ENCODE results near the gene SGMS1. TPM values are rescaled to one million over a fixed set of nuclear protein-coding genes. Genes with fewer than 3 reads are reported as not detected.

SGMS1 gene
- polyA plus RNA-seq, 1 of the 3 experiments (the other 2 are of a cell fraction), result 6.3 TPM

- Histone ChIP-seq H3K9me2 (no peaks in the 10 kb centered on the region), H3K27me3 (ENCODE audit: insufficient read depth) (no peaks in the 10 kb centered on the region), H4K20me1 (ENCODE audit: insufficient read depth) (no peaks in the 10 kb centered on the region), H3K36me3 (replicated peaks in 1 of 2; ENCODE audit: control insufficient read depth in 1 of 2, insufficient read depth in 2 of 2, low read length in 1 of 2) (no peaks in the 10 kb centered on the region), H3K4me1 (ENCODE audit: control insufficient read depth in 1 of 2, insufficient read depth in 2 of 2, low read depth in 1 of 2, low read length in 1 of 2) (peaks cover 0 to 10% of the 10 kb centered on the region in 2 experiments; a peak in 1 of 4 replicates), H3K9ac (no peak overlapping the region), H3K79me2 (ENCODE audit: insufficient read depth) (no peaks in the 10 kb centered on the region), H2AFZ (ENCODE audit: low read depth) (no peak overlapping the region), H3K9me3 (no peaks in the 10 kb centered on the region), H3K27ac (ENCODE audit: low read depth in 2 of 2, low read length in 1 of 2) (no peak overlapping the region), H3K4me3 (ENCODE audit: low read depth in 2 of 2, low read length in 1 of 2) (no peak overlapping the region), H3K4me2 (no peak overlapping the region), H3F3A (replicated peaks; ENCODE audit: insufficient read depth) (peaks cover 6% of the 10 kb centered on the region)
- POLR2A ChIA-PET, result no interaction called here
- DNase-seq, result no peak
- TF ChIP-seq PBX3 (IDR thresholded peaks at IDR 0.05), result no peak
- 89% methylated on average over 3 of the region's 3 CpGs for WGBS (ENCODE audit: low lambda C conversion rate)
- CTCF ChIA-PET, result no interaction called here
Measured at GRCh38 chr10:50431791-50432190, 192.0 kb downstream of the SGMS1 start.

- CTCF ChIA-PET, result no interaction called here
- H3K4me3 ChIP-seq (ENCODE audit: low read depth in 2 of 2, low read length in 1 of 2), result no peak overlapping the region
Measured at GRCh38 chr10:50431133-50431532, 192.6 kb downstream of the SGMS1 start.

More at GRCh38 chr10:50431133-50431532, 192.6 kb downstream of the SGMS1 start:
- H3K9me3 ChIP-seq, result no peaks in the 10 kb centered on the region
- peaks cover 0 to 10% of the 10 kb centered on the region in 2 experiments; a peak in 1 of 4 replicates for H3K4me1 ChIP-seq (ENCODE audit: control insufficient read depth in 1 of 2, insufficient read depth in 2 of 2, low read depth in 1 of 2, low read length in 1 of 2)
- no peak overlapping the region for H3K9ac ChIP-seq
- H3K9me2 ChIP-seq, result no peaks in the 10 kb centered on the region
- 85% methylated on average over 4 of the region's 4 CpGs for WGBS (ENCODE audit: low lambda C conversion rate)
- H4K20me1 ChIP-seq (ENCODE audit: insufficient read depth), result no peaks in the 10 kb centered on the region
- H2AFZ ChIP-seq (ENCODE audit: low read depth), result no peak overlapping the region
- H3K4me2 ChIP-seq, result no peak overlapping the region
- no peaks in the 10 kb centered on the region for H3K36me3 ChIP-seq (replicated peaks in 1 of 2; ENCODE audit: control insufficient read depth in 1 of 2, insufficient read depth in 2 of 2, low read length in 1 of 2)
- no peaks in the 10 kb centered on the region for H3K27me3 ChIP-seq (ENCODE audit: insufficient read depth)
- no peak for DNase-seq
- H3F3A ChIP-seq (replicated peaks; ENCODE audit: insufficient read depth), result peaks cover 6% of the 10 kb centered on the region
- no peak for TF ChIP-seq NFIC (IDR thresholded peaks at IDR 0.05; ENCODE audit: borderline replicate concordance)
- no peak for TF ChIP-seq FOXM1 (IDR thresholded peaks at IDR 0.05; ENCODE audit: low read depth)
- TF ChIP-seq GABPA (IDR thresholded peaks at IDR 0.05; ENCODE audit: low read depth), result no peak
- TF ChIP-seq TAF1 (IDR thresholded peaks at IDR 0.05; ENCODE audit: borderline replicate concordance, low read depth, low read length), result no peak
- no peak for TF ChIP-seq USF1 (IDR thresholded peaks at IDR 0.05; ENCODE audit: borderline replicate concordance, low read depth)
- TF ChIP-seq RCOR1 (IDR thresholded peaks at IDR 0.05; ENCODE audit: low read length), result no peak
- no peak for TF ChIP-seq MEF2A (IDR thresholded peaks at IDR 0.05; ENCODE audit: borderline replicate concordance, low read depth)
- no peak for TF ChIP-seq NRF1 (IDR thresholded peaks at IDR 0.05; ENCODE audit: low read depth, low read length)
- no peak for TF ChIP-seq CHD2 (IDR thresholded peaks at IDR 0.05; ENCODE audit: low read length, partially characterized antibody)
- TF ChIP-seq IRF3 (IDR thresholded peaks at IDR 0.05; ENCODE audit: low read depth, low read length), result no peak
- TF ChIP-seq FOSL2 (IDR thresholded peaks at IDR 0.05; ENCODE audit: borderline replicate concordance, low read depth), result no peak
- no peak for TF ChIP-seq MXI1 (IDR thresholded peaks at IDR 0.05; ENCODE audit: low read depth, low read length)
- TF ChIP-seq REST (IDR thresholded peaks at IDR 0.05; ENCODE audit: low read depth, low read length), result no peak
- TF ChIP-seq PBX3 (IDR thresholded peaks at IDR 0.05), result no peak
- no peaks in the 10 kb centered on the region for H3K79me2 ChIP-seq (ENCODE audit: insufficient read depth)
- POLR2A ChIA-PET, result no interaction called here
- H3K27ac ChIP-seq (ENCODE audit: low read depth in 2 of 2, low read length in 1 of 2), result no peak overlapping the region; a peak in 1 of 4 replicates
